GM18868 (cell line): ENCODE results near the gene CCNQ.

Source experiments
- ATAC-seq: cut with Tn5 transposase; IDR thresholded peaks from one replicate; pipeline ENCODE4 v1.9.1; 2021; ENCODE audit warnings: mild to moderate bottlenecking, moderate library complexity; ENCODE audit not compliant: unreplicated experiment

CCNQ gene

GRCh38 chrX:153599192-153600031, 473 bp upstream of the CCNQ start:
- ATAC-seq: peak; percentile 84

GRCh38 chrX:153596981-153597750, 1.8 kb downstream of the CCNQ start:
- no peak for ATAC-seq

DNA sequence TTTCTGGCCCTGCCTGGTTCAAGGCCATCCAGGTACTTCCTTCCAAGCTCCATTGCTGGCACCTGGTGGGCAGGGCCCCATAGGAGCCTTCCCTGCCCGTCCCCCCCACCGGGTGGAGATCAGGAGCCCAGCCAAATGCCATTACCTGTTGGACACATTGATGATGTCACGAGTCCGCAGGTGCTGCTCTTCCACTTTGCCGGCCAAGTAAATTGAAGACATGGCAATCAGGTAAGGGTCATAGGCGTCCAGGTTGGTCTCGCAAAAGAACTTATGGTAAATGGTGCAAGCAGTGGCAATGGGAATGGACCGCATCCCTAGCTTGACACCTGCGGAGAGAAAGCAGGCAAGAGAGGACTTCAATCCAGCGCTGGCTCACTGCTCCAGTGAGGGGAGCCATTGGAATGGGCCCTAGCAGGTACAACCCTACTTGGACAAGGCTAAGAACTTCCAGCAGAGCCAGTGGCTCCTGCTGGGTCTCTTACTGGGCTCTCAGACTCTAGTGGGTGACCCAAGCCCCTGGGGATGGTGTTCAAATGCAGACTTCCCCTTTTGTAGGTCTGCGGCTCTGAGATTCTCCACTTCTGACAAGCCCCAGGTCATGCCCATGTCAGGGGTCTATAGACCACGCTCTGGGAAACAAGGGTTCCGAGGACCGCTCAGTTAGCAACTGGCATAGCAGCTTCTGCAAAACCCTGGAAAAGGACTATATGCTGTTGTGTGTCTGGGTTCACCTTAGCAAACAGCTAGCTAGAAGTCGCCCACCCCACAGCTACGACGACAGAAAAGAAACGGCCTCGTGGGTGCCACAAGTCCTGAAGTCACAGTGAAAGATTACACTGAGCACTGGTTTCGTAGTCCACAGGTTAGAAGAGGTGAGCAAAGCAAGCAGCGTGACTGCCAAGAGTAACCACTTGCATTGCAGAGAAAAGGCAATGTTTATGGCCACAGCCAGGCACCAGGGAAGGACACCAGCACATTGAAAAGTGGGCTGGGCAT, 2.8 kb downstream of the CCNQ start:
- ATAC-seq: no peak

DNA sequence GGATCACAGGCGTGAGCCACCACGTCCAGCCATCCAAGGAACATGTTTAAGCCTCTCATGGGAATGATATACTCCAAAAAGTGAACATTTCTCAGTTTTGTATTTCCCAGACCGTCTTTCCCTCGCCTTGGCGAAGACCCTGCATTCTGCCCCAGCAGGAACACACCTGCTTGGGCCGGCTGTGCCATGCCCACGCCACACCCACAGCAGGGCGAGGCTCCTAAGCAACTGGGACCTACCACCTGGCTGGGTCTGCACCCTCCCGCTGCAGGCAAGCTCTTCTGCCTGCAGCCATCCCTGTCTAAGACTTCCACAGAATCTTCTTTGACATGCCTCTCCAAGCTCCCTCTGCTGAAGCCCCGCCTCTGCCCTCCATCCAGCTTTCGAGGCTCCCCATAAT, 3.6 kb downstream of the CCNQ start:
- no peak for ATAC-seq

GRCh38 chrX:153593811-153594500, 5.0 kb downstream of the CCNQ start:
- no peak for ATAC-seq

DNA sequence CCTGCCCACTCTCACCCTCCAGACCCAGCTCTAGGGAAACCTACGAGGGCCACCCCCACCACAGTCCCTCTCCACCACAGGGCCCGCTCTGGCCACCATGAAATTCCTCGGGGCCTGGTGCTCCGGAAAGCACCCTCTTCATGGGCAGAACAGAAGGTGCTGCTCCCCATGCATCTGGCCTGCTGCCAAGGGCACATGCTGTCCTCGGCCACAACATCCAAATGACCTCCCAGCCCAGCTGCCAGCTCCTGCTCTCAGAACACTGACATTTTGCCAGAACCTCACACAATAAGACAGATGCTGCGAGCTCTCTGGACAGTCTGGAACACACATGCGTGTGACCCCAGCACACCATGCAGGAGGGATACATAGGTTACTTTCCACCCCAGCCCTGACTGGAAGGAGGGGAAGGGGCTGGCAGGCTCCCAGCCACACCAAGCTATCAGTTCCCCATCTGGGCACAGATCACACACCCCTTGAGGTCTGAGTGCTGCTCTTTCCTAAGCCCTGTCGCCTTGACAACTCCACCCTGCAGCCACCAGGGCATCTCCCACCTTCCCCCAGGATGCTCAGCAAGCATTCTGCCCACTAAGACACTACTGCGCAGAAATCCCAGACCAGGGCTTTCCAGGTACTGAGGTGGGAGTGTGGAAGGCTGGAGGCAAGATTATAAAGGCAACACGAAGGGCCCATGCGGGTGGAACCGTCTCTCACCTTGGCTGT, 5.8 kb downstream of the CCNQ start:
- no peak for ATAC-seq

DNA sequence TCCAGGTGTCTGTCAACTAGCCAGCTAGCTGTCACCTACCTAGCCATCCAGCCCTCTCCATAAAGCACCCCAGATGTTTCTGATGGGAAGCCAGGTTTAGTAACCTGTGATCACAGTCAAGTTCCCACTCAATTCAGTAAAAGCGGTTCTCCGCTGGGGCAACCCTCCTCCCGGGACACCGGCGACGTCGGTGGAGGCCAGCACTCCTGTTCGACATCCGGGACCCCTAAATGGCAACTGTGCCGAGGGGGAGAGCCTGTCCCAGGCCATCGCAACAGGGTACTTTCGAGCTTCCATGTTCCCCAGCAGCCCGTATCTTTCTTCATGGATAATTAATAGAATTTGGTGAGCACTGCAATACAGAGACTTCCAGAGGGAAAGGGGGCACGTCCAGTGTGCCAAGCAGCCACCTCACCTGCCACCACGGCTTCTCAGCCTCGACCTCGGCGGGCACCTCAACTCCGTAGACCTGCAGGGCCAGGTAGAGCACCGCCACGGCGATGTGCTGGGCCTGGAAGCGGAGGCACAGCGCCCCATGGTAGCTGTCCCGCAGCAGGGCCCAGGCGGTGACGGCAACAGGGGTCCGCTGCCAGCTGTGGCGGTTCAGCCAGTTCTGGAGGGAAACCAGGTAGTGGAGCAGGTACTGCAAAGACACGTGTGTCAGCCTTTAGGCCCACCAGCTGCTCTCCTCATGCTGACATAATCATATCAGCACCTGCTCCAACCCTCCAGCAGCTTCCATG, 6.7 kb downstream of the CCNQ start:
- ATAC-seq: no peak

- no peak for ATAC-seq
These were observed 7.7 kb downstream of the CCNQ start for GRCh38 chrX:153590961-153591956.

- ATAC-seq: no peak
These were observed 10.0 kb downstream of the CCNQ start for GRCh38 chrX:153588782-153589446.

- no peak for ATAC-seq
These were observed 10.7 kb downstream of the CCNQ start for GRCh38 chrX:153588021-153588781.

GRCh38 chrX:153587342-153587741, 11.6 kb downstream of the CCNQ start:
- ATAC-seq: no peak

- ATAC-seq: no peak
These were observed 13.1 kb downstream of the CCNQ start for GRCh38 chrX:153585827-153586226.

DNA sequence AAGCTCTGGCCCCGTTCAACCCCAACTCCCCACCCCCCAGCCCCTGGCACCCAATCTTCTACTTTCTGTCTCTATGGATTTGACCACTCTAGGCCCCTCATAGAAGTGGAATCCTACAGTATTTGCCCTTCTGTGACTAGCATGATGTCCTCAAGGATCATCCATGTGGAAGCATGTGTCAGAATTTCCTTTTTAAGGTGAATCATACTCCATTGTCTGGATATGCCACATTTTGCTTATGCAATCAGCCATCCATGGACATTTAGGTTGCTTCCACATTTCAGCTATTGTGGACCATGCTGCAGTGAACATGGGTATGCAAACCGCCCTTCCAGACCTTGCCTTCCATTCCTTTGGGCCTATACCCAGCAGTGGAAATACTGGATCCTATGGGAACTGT, 15.5 kb downstream of the CCNQ start:
- ATAC-seq: no peak

DNA sequence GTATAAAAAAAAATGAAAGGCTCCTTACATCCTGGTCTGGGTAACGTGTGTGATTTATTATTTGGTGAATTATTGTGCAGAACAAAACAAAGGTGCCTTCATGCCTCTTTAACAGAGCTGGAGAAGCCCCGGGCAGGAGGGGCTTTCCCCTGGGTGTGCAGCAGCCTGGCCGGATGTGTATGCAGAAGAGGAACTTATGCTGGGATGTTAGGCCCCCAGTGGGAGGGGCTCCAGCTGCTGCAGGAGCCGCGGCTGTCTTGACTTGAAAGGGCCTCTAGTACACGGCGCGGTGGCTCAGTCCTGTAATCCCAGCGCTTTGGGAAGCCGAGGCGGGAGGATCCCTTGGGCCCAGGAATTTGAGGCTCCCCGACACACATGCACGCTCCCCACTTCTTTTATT, 16.0 kb downstream of the CCNQ start:
- peak; percentile 100 for ATAC-seq

DNA sequence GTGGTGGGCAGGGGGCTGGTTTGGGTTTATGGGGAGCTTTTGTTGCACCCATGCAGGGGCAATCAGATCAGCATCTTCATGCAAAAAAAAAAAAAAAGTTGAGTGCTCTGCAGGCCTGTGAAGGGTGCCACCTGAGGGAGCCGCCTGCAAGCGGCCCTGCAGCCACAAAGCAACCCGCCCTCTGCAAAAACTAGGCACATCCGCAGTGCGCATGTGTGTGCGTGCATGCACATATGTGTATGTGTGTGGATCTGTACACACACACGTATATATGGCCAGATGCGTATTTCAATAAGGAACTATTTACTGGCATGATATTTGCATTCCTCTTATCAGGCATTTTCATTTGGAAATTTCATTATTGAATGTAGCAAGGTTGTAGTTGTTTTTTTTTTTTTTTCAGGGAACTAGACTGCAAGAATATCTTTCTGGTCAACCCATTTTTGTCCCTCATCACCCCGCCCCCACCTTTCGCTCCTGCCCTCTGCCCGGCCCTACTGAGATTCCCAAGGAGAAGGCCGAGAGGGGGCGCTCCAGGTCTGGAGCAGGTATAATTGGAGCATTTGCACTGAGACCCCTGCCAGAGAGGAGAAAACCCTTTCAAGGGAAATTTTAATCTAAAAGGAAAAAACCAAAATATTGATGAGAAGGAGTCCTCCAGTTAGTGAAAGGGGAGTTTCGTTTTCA, 18.1 kb downstream of the CCNQ start:
- no peak for ATAC-seq

DNA sequence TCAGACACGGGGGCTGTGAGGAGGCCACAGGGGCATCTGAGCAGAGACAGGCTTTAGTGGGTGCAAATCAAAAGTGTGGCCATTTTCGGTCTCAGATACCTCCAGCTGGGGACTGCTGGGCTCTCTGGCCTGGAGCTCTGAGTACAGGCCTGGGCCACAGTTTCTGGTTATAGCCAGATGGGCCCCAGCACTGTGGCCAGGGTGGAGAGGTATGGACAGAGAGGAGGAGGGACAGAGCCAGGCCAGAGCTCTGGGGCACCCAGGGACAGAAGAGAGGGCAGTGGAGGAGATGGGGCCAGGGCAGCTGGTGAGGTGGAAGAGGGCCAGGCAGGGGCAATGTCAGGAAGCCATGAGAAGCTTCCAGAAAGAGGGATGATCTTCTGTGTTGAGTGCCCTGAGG, 20.1 kb downstream of the CCNQ start:
- ATAC-seq: no peak
